ENCODE data around the gene MACF1.

GRCh38 chr1:39391691-39392679 is 187.5 kb downstream of the MACF1 start:
- TF ChIP-seq, protein P1, sequence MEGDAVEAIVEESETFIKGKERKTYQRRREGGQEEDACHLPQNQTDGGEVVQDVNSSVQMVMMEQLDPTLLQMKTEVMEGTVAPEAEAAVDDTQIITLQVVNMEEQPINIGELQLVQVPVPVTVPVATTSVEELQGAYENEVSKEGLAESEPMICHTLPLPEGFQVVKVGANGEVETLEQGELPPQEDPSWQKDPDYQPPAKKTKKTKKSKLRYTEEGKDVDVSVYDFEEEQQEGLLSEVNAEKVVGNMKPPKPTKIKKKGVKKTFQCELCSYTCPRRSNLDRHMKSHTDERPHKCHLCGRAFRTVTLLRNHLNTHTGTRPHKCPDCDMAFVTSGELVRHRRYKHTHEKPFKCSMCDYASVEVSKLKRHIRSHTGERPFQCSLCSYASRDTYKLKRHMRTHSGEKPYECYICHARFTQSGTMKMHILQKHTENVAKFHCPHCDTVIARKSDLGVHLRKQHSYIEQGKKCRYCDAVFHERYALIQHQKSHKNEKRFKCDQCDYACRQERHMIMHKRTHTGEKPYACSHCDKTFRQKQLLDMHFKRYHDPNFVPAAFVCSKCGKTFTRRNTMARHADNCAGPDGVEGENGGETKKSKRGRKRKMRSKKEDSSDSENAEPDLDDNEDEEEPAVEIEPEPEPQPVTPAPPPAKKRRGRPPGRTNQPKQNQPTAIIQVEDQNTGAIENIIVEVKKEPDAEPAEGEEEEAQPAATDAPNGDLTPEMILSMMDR (IDR thresholded peaks at IDR 0.05): no peak
- no peak for TF ChIP-seq POLR2A (IDR thresholded peaks at IDR 0.05)
- TF ChIP-seq EP300 (IDR thresholded peaks at IDR 0.05): no peak
- TF ChIP-seq POLR2AphosphoS5 (IDR thresholded peaks at IDR 0.05): no peak
